Upper lobe of left lung (tissue), 4 donors: ENCODE data around the gene THUMPD2.

Experiments
- CTCF ChIP-seq, 6 experiments: fragments of 450-650 bp in 4 of 6; fragments of 200-600 bp in 2 of 6; sonication (generic) in 2 of 6; IDR thresholded peaks; one replicate each; pipeline ENCODE4 v1.5.1; 2016 to 2019; ENCODE audit warnings: antibody characterized with exemption in 6 of 6
- EP300 ChIP-seq, 4 donors: sonication (generic); formaldehyde crosslinking; IDR thresholded peaks; one replicate each; pipeline ENCODE4 v1.5.1; 2017; ENCODE audit warnings: antibody characterized with exemption in 4 of 4, control low read depth in 2 of 4
- POLR2A ChIP-seq, 4 donors: fragments of 450-650 bp; IDR thresholded peaks; one replicate each; pipeline ENCODE4 v1.5.1; 2016 to 2017; ENCODE audit warnings: antibody characterized with exemption in 4 of 4, mild to moderate bottlenecking in 2 of 4
- POLR2AphosphoS5 ChIP-seq, 2 donors: sonication (generic); formaldehyde crosslinking; IDR thresholded peaks; one replicate each; pipeline ENCODE4 v1.5.1; 2017; ENCODE audit warnings: antibody characterized with exemption in 2 of 2

- TF ChIP-seq POLR2AphosphoS5 (IDR thresholded peaks at IDR 0.05) (no peak), CTCF (IDR thresholded peaks at IDR 0.05) (no peak), EP300 (IDR thresholded peaks at IDR 0.05) (no peak), POLR2A (IDR thresholded peaks at IDR 0.05) (no peak)
These were observed 21.9 kb downstream of the THUMPD2 start for GRCh38 chr2:39757156-39757555.
